HPDE6-E6E7 (cell line): ENCODE measurements around the gene RRP1B.

Experiments used
- DNase-seq: peaks from one replicate; pipeline ENCODE4 v3.0.0; 2011; ENCODE audit warnings: missing footprints; ENCODE audit errors: extremely low spot score

The RRP1B gene

GRCh38 chr21:43721206-43721605 is 61.8 kb downstream of the RRP1B start:
- DNase-seq, result no peak

GRCh38 chr21:43721939-43722338 is 62.6 kb downstream of the RRP1B start:
- DNase-seq, result no peak

GRCh38 chr21:43723648-43724047 is 64.3 kb downstream of the RRP1B start:
- DNase-seq, result no peak

GRCh38 chr21:43726686-43727518 is 67.5 kb downstream of the RRP1B start:
- DNase-seq, result no peak

- peak; percentile 27 for DNase-seq
Observed at GRCh38 chr21:43727519-43728153, 68.3 kb downstream of the RRP1B start.

- DNase-seq, result peak; percentile 39
Observed at GRCh38 chr21:43728154-43728466, 68.8 kb downstream of the RRP1B start.

- peak; percentile 94 for DNase-seq
Observed at GRCh38 chr21:43728467-43729390, 69.4 kb downstream of the RRP1B start.

- DNase-seq, result no peak
Observed at GRCh38 chr21:43731476-43731875, 72.1 kb downstream of the RRP1B start.

- no peak for DNase-seq
Observed at GRCh38 chr21:43731891-43732711, 72.7 kb downstream of the RRP1B start.

GRCh38 chr21:43733060-43733459 is 73.7 kb downstream of the RRP1B start:
- no peak for DNase-seq

- no peak for DNase-seq
Observed at GRCh38 chr21:43733529-43734071, 74.2 kb downstream of the RRP1B start.

GRCh38 chr21:43734131-43734927 is 75.0 kb downstream of the RRP1B start:
- no peak for DNase-seq

- DNase-seq, result no peak
Observed at GRCh38 chr21:43734928-43735229, 75.5 kb downstream of the RRP1B start.

- DNase-seq, result no peak
Observed at GRCh38 chr21:43735236-43736091, 76.1 kb downstream of the RRP1B start.

- DNase-seq, result no peak
Observed at GRCh38 chr21:43736224-43736883, 77.0 kb downstream of the RRP1B start.

- no peak for DNase-seq
Observed at GRCh38 chr21:43737158-43737950, 78.0 kb downstream of the RRP1B start.

- no peak for DNase-seq
Observed at GRCh38 chr21:43739621-43740435, 80.5 kb downstream of the RRP1B start.
